Right ventricle myocardium superior (tissue), 1 donor: ENCODE measurements around the gene CHST11. TPM values are rescaled to one million over a fixed set of nuclear protein-coding genes. Genes with fewer than 3 reads are reported as not detected.
A peak's percentile ranks its signal among the peaks of the same experiment; 100 is the strongest.

Source experiments
- ATAC-seq: fragments of 200-7000 bp; cut with Tn5 transposase; one replicate; pipeline ENCODE4 v1.9.1; 2020; ENCODE audit warnings: mild to moderate bottlenecking; ENCODE audit not compliant: poor library complexity
- DNase-seq: peaks from one replicate; pipeline ENCODE4 v3.0.0-alpha.2; 2020
- intact Hi-C: fragments of 100-400 bp; cut with DNase I; formaldehyde crosslinking; loops from one replicate; pipeline ENCODE4 v1.11.2; 2022
- total RNA-seq: library from RNA; stranded (reverse); fragmentation: NEBNext Ultra II Directional; extraction: Animal tissue kit (Norgen Biotek cat#: 25700); gene quantifications from one replicate; pipeline ENCODE4 v1.2.1, GENCODE V29; 2021
- donor health status: DM: no; HTN: yes; CAD: no; lungs with severe emphysema.

The CHST11 gene
- total RNA-seq, 1 donor from 2014 or later: 3.0 TPM

GRCh38 chr12:104623883-104624282 is 167.1 kb downstream of the CHST11 start:
- DNase-seq: no peak
- no peak for ATAC-seq
- intact Hi-C loops: no loop called here

- intact Hi-C loops: no loop called here
- DNase-seq: no peak
Measured at GRCh38 chr12:104624529-104624928, 167.8 kb downstream of the CHST11 start.

GRCh38 chr12:104626069-104626837 is 169.5 kb downstream of the CHST11 start:
- DNase-seq (no peak), ATAC-seq (no peak)
- intact Hi-C loops: no loop called here

More at GRCh38 chr12:104624529-104624928, 167.8 kb downstream of the CHST11 start:
- ATAC-seq: no peak

GRCh38 chr12:104627231-104627989 is 170.7 kb downstream of the CHST11 start:
- intact Hi-C loops: no loop called here
- no peak for ATAC-seq
- DNase-seq: no peak

- intact Hi-C loops: no loop called here
- DNase-seq: no peak
- peak; percentile 62 for ATAC-seq
Measured at GRCh38 chr12:104627990-104628830, 171.5 kb downstream of the CHST11 start.

- no peak for ATAC-seq
- intact Hi-C loops: no loop called here
Measured at GRCh38 chr12:104628831-104629135, 172.0 kb downstream of the CHST11 start.

GRCh38 chr12:104630230-104630670 is 173.5 kb downstream of the CHST11 start:
- ATAC-seq: no peak
- no peak for DNase-seq
- intact Hi-C loops: no loop called here

More at GRCh38 chr12:104628831-104629135, 172.0 kb downstream of the CHST11 start:
- no peak for DNase-seq

- DNase-seq (no peak), ATAC-seq (no peak)
- intact Hi-C loops: no loop called here
Measured at GRCh38 chr12:104631867-104632266, 175.1 kb downstream of the CHST11 start.

GRCh38 chr12:104632724-104633201 is 176.0 kb downstream of the CHST11 start:
- no peak for ATAC-seq
- intact Hi-C loops: no loop called here

GRCh38 chr12:104634044-104634443 is 177.3 kb downstream of the CHST11 start:
- DNase-seq (no peak), ATAC-seq (no peak)
- intact Hi-C loops: no loop called here

More at GRCh38 chr12:104632724-104633201, 176.0 kb downstream of the CHST11 start:
- no peak for DNase-seq

GRCh38 chr12:104634852-104635251 is 178.1 kb downstream of the CHST11 start:
- intact Hi-C loops: no loop called here
- DNase-seq (no peak), ATAC-seq (no peak)

GRCh38 chr12:104635607-104636343 is 179.0 kb downstream of the CHST11 start:
- no peak for ATAC-seq
- no peak for DNase-seq
- intact Hi-C loops: no loop called here

GRCh38 chr12:104636496-104636895 is 179.7 kb downstream of the CHST11 start:
- intact Hi-C loops: no loop called here
- ATAC-seq: no peak
- DNase-seq: no peak

- ATAC-seq (peak; percentile 50), DNase-seq (no peak)
- intact Hi-C loops: no loop called here
Measured at GRCh38 chr12:104637604-104638003, 180.9 kb downstream of the CHST11 start.

GRCh38 chr12:104638218-104638850 is 181.6 kb downstream of the CHST11 start:
- no peak for DNase-seq
- ATAC-seq: no peak
- intact Hi-C loops: no loop called here

GRCh38 chr12:104638851-104639240 is 182.1 kb downstream of the CHST11 start:
- DNase-seq (no peak), ATAC-seq (peak; percentile 69)
- intact Hi-C loops: no loop called here

- no peak for DNase-seq
- no peak for ATAC-seq
- intact Hi-C loops: no loop called here
Measured at GRCh38 chr12:104640956-104641355, 184.2 kb downstream of the CHST11 start.

- DNase-seq: no peak
- no peak for ATAC-seq
- intact Hi-C loops: no loop called here
Measured at GRCh38 chr12:104641862-104642261, 185.1 kb downstream of the CHST11 start.
